ENCODE measurements around the gene SIGLECL1. TPM values are rescaled to one million over a fixed set of nuclear protein-coding genes. Genes with fewer than 3 reads are reported as not detected.

Gene SIGLECL1
- total RNA-seq, 6 experiments from 2014 or later, result not detected

DNA sequence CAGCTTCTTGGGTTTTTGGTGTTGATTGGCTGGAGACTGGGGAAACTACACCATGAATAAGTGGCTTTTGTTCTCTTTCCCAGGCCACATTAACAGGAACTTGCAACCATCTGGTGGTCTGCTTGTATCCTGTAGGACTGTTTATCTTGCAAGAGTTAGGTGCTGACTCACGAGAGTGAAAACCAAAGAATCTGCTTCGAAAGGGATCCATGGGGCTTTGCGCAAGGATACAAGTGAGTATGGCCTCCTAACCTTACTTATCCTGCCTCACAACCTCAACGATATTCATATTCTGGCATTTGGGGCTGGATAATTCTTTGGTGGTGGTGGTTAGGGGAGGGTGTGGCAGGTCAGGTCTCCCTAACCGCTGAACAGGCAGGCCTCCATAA is 4.7 kb upstream of the SIGLECL1 start:
- Histone ChIP-seq H3K36me3 (no peaks in the 10 kb centered on the region), H3K27ac (no peak overlapping the region), H3K4me1 (no peaks in the 10 kb centered on the region), H3K4me3 (no peak overlapping the region), H3K27me3 (no peaks in the 10 kb centered on the region), H3K9me3 (no peaks in the 10 kb centered on the region)
- TF ChIP-seq POLR2A (IDR thresholded peaks at IDR 0.05), result no peak
- TF ChIP-seq, protein P1, sequence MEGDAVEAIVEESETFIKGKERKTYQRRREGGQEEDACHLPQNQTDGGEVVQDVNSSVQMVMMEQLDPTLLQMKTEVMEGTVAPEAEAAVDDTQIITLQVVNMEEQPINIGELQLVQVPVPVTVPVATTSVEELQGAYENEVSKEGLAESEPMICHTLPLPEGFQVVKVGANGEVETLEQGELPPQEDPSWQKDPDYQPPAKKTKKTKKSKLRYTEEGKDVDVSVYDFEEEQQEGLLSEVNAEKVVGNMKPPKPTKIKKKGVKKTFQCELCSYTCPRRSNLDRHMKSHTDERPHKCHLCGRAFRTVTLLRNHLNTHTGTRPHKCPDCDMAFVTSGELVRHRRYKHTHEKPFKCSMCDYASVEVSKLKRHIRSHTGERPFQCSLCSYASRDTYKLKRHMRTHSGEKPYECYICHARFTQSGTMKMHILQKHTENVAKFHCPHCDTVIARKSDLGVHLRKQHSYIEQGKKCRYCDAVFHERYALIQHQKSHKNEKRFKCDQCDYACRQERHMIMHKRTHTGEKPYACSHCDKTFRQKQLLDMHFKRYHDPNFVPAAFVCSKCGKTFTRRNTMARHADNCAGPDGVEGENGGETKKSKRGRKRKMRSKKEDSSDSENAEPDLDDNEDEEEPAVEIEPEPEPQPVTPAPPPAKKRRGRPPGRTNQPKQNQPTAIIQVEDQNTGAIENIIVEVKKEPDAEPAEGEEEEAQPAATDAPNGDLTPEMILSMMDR (IDR thresholded peaks at IDR 0.05), result no peak
- no peak for DNase-seq
- intact Hi-C loops (cut with DNase I), result no loop called here
- peak in 2 of 4 donors; percentile 29 to 39 for ATAC-seq
- 38% methylated on average over 5 of the region's 5 CpGs for WGBS (ENCODE audit: insufficient coverage, low coverage, low lambda C conversion rate, missing lambda C conversion rate)

GRCh38 chr19:51247972-51248590 is 2.8 kb upstream of the SIGLECL1 start:
- Histone ChIP-seq H3K4me3 (no peak overlapping the region), H3K27me3 (no peaks in the 10 kb centered on the region), H3K9me3 (no peaks in the 10 kb centered on the region), H3K36me3 (no peaks in the 10 kb centered on the region), H3K4me1 (no peaks in the 10 kb centered on the region), H3K27ac (no peak overlapping the region)
- WGBS (ENCODE audit: insufficient coverage, low coverage, low lambda C conversion rate, missing lambda C conversion rate), result 49% methylated on average over 5 of the region's 7 CpGs
- DNase-seq (no peak), ATAC-seq (no peak)
- intact Hi-C loops (cut with DNase I), result no loop called here
- TF ChIP-seq, protein P1 (IDR thresholded peaks at IDR 0.05), result no peak
- no peak for TF ChIP-seq POLR2A (IDR thresholded peaks at IDR 0.05)

DNA sequence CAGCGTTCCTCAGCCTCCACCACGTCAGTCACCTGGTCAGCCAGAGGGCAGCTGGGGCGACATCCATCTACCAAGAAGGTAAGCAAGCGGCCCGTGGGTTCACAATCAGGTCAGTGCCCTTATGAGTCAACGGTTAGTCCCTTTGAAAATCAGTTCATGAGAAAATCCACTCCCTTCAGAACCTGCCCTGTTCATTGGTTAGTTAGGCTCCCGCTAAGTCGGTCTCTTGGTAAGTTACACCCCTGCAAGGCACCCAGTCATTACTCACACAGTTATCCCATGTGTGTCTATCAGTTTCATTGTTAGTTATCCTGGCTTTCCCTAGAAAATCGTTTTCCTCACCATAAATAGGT is 564 bp downstream of the SIGLECL1 start:
- Histone ChIP-seq H3K9me3 (no peaks in the 10 kb centered on the region), H3K4me3 (no peak overlapping the region), H3K27me3 (no peaks in the 10 kb centered on the region), H3K4me1 (no peaks in the 10 kb centered on the region), H3K27ac (no peak overlapping the region), H3K36me3 (no peaks in the 10 kb centered on the region)
- no peak for ATAC-seq
- no peak for DNase-seq
- 64% methylated on average over 5 of the region's 9 CpGs for WGBS (ENCODE audit: insufficient coverage, low coverage, low lambda C conversion rate, missing lambda C conversion rate)
- TF ChIP-seq, protein P1 (IDR thresholded peaks at IDR 0.05), result no peak
- no peak for TF ChIP-seq POLR2A (IDR thresholded peaks at IDR 0.05)
- intact Hi-C loops (cut with DNase I), result no loop called here

DNA sequence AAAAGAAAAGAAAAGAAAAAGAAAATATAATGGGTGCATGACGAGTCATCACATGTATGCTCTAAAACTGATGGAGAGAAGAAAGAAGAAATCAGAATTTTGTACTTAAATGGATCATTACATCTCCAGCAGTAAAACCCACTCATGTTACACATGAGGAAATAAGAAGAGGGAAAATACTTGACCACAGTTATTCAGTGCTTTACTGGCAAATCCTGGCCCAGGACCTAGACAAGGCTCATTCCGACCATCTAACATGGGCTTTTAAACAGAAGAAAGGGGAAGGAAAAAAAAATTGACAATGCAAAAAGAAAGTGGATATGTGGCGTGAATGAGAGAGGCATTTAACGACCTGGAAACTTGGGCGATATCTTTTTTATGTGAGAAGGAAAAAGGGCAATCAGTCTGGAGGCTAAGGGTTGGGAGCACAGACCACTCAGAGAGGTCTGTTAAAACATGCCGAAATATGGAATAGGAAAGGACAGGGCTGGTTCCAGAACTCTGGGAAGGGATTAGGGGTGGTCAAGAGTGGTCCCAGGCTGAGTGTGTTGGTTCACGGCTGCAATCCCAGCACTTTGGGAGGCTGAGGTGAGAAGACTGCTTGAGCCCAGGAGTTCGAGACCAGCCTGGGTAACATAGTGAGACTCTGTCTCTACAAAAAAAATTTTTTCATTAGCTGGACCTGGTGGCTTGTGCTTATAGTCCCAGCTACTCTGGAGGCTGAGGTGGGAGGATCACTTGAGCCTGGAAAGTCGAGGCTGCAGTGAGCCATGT is 1.6 kb downstream of the SIGLECL1 start:
- Histone ChIP-seq H3K9me3 (no peaks in the 10 kb centered on the region), H3K4me1 (no peaks in the 10 kb centered on the region), H3K27me3 (no peaks in the 10 kb centered on the region), H3K27ac (no peak overlapping the region), H3K36me3 (no peaks in the 10 kb centered on the region), H3K4me3 (no peak overlapping the region)
- DNase-seq (no peak), ATAC-seq (no peak)
- intact Hi-C loops (cut with DNase I), result no loop called here
- WGBS (ENCODE audit: insufficient coverage, low coverage, low lambda C conversion rate, missing lambda C conversion rate), result 52% methylated on average over 9 of the region's 9 CpGs
- no peak for TF ChIP-seq POLR2A (IDR thresholded peaks at IDR 0.05)
- TF ChIP-seq, protein P1 (IDR thresholded peaks at IDR 0.05), result no peak
